HG03354 (cell line): ENCODE data around the gene CCN5.

Experiments
- ATAC-seq: cut with Tn5 transposase; IDR thresholded peaks from one replicate; pipeline ENCODE4 v1.9.1; 2021; ENCODE audit warnings: mild to moderate bottlenecking; ENCODE audit not compliant: unreplicated experiment, poor library complexity, severe bottlenecking

The CCN5 gene

DNA sequence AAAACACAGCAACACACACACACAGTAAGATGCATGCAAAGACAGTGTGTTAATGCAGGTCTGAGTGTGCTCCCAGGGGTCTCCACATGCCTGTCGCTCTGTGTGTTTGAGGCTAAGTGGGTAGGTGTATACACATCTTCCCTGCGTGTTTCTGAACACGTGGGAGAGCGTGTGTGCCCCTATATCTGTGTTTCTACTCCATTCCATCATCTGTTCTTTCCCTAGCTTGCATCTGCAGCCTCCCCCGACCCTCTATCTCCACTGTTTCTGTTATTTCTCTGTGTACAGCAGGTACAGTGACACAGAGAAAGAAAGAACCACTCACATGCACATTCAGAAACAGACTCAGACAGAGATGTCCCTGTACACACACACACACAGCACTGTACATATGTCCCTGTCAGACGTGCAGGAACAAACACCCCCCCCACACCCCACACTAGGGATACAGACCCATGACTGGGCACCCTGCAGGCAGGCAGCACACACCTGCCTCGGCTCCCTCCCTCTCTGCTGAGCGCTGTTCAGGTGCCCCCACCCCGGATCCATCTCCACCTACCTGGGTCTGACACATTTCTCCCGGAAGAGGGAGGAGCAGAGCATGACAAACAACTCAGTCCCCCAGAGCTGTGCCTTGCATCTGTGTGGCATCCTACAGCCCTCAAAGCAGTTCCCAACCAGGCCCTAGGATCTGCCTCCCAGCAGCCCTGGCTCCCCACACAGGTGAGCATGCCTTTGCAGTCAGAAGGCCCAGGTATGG is 58.1 kb downstream of the CCN5 start:
- no peak for ATAC-seq

GRCh38 chr20:44776980-44777379 is 61.8 kb downstream of the CCN5 start:
- ATAC-seq, result no peak
